HG03039 (cell line): ENCODE measurements around the gene CYP1A1.

Experiments
- ATAC-seq: cut with Tn5 transposase; IDR thresholded peaks from one replicate; pipeline ENCODE4 v1.9.1; 2021; ENCODE audit warnings: mild to moderate bottlenecking, moderate library complexity; ENCODE audit not compliant: unreplicated experiment

Gene CYP1A1

DNA sequence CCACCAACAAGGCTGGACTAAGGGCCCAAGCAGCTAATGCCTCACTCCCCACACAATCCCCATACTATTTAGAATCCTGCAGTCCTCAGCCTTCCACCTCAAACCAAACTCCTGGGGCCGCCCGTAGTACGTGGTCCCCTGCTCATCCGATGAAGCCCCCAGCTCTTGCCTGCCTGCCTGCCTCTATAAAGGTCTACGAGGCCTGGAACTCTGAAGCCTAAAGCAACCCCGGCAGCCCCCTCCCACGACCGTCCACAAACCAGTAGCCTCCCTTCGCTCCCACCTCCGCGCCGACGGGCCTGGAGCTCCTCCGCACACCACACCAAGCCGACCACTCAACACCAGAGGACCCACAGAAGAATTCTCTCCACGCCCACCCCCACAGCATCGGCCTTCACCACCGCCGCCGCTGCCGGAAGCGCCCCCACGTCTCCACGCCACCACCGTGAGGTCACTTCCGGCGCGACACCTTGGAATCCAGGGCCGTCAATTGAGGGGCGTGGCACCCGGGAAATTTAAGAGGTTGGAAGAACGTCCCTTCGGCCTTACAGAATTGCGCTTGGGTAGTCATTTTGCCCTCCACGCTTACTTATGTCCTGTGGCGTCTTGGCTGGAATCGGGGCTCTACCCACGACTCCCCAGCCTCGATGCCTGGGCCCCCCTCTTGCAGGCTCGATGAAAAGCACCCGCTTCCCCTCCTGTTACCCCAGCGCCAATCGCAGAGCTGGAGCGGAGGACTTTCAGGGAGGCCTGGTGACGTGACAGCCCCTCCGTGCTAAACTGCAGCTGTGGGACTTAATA, 29.5 kb downstream of the CYP1A1 start, which contains the start of gene EDC3:
Gene EDC3 (minus strand): TSS at position 428 of the 801 bp plus-strand sequence. CDS start 20,900 bp downstream, outside the sequence.
- peak; percentile 68 for ATAC-seq

DNA sequence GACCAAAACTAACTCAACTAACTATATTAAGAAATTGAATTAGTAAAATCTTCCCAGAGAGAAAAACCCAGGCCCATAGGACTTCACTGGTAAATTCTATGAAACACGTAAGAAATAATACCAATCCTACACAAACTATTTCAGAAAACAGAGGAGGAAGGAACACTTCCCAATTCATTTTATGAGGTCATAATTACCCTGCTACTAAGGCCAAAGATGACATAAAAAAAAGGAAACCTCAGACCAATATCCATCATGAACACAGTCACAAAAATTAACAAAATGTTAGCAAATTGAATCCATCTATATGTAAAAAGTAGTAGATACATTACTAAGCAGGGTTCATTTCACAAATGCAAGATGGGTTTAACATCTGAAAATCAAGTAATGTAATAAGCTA, 33.0 kb downstream of the CYP1A1 start:
- no peak for ATAC-seq

DNA sequence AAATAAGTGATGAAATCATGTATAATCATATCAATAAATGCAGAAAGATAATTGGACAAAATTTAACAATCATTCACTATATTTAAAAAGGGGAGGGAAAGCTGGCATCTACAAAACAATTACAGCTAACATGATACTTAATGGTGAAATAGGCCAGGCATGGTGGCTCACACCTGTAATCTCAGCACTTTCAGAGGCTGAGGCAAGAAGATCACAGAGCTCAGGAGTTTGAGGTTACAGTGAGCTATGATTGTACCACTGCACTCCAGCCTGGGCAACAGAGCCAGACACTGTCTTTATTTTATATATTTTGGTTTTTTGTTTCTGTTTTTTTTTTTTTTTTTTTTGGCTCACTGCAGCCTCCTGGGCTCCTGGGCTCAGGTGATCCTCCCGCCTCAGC, 41.6 kb downstream of the CYP1A1 start:
- ATAC-seq: no peak

DNA sequence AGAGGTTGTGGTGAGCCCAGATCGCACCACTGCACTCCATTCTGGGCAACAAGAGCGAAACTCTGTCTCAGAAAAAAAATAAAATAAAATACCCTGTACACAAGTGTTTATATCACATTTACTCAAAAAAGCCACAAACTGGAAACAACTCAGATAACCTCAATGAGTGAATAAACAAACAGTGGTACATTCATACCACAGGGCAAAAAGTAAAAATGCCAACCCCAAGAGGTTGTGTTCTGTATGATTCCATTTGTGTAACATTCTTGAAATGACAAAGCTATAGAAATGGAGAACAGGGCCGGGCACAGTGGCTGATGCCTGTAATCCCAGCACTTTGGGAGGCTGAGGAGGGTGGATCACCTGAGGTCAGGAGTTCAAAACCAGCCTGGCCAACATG, 42.4 kb downstream of the CYP1A1 start:
- no peak for ATAC-seq

DNA sequence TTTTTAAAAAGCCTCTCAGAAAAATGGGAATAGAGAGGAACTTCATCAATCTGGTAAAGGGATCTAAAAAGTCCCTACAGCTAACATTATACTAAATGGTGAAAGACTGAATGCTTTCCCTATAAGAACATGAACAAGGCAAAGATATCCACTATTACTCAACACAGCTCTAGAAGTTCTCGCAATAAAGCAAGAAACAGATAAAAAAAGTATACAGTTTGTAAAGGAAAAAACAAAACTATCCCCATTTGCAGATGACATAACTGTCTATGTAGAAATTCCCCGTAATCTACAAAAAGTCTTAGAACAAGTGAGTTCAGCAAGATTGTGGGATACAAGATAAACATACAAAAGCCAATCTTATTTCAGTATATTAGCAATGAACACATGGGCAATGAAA, 44.9 kb downstream of the CYP1A1 start:
- ATAC-seq: no peak

DNA sequence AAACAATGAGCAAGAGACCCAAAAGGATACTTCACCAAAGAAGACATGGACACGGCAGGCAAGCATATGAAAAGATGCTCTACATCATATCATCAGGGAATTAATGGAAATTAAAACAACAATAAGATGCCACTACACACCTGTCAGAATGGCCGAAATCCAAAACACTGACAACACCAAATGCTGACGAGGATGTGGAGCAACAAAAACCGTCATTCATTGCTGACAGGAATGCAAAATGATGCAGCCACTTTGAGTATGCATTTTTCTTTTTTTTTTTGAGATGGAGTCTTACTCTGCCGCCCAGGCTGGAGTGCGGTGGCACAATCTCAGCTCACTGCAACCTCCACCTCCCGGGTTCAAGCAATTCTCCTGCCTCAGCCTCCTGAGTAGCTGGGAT, 48.5 kb downstream of the CYP1A1 start:
- ATAC-seq: no peak

DNA sequence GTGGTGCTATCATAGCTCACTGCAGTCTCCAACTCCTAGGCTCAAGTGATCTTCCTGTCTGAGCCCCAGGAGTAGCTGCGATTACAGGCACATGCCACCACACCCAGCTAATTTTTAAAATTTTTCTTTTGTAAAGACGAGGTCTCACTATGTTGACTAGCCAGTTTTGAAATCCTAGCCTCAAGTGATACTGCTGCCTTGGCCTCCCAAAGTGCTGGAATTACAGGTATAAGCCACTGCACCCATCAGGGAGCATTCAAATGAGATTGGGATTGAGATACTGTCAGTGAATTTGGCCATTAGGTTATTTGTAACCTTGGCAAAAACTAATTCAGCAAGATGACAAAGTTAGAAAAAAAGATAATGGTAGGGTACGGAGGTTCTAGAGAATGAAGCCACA, 51.2 kb downstream of the CYP1A1 start:
- no peak for ATAC-seq

DNA sequence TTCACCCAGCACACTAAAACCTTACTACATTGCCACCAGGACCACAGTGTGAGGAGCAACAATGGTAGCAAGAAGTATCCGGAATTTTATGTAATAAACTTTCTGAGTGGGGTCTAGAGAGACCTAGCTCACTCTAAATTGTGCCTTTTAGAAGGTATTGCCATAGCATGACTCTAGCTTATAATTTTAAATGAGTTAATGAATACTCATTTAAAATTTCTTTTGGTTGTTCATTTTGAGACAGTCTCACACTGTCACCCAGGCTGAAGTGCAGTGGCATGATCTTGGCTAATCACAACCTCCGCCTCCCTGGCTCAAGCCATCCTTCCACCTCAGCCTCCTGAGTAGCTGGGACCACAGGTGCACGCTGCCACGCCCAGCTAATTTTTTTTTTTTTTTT, 55.7 kb downstream of the CYP1A1 start:
- no peak for ATAC-seq
